GM19395 (cell line): ENCODE measurements around the gene ZSCAN20.
"Not testable (repeated sequence)": the region's sequence is repeated elsewhere in the genome, so short reads cannot be mapped to it uniquely, and the experiment has no call there.

ENCODE experiments used
- ATAC-seq: cut with Tn5 transposase; IDR thresholded peaks from one replicate; pipeline ENCODE4 v1.9.1; 2021; ENCODE audit warnings: mild to moderate bottlenecking, moderate library complexity; ENCODE audit not compliant: unreplicated experiment

ZSCAN20 gene

DNA sequence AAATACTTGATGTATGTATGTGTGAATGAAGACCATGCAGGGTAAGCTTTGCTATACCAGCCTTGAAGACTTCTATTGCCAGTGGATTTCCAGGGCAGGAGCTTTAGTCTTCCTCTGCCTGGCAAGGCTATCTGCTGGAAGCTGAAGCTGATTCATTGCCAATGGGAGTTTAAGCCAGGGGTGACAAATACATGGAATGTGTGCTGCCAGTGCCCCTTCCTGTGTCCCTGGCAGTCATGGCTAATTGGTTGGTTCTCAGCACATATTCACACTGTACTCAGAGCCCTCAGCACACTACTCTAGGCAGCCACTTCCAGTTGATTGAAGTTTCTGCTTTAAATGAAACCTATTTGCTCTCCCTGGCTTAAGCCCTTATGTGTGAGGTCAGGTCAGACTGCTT, 1.5 kb downstream of the ZSCAN20 start:
- no peak for ATAC-seq

DNA sequence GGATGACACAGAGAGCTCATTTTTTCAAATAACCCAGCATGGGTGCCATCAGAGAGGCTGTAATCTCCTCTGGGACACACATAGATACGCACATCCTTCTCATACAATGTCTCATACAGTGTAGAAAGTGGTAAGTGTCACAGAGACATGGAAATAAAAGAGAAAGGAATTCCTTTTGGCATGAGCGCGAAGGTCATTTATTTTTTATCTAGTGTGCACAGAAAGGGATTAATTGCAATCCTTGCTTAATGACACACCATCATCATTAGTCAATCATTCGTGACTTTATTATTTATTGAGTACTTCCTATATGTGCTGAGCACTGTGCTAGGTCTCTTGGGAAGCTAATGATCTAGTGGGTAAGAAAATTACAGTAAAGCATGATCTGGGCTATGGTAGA, 5.0 kb downstream of the ZSCAN20 start:
- no peak for ATAC-seq

DNA sequence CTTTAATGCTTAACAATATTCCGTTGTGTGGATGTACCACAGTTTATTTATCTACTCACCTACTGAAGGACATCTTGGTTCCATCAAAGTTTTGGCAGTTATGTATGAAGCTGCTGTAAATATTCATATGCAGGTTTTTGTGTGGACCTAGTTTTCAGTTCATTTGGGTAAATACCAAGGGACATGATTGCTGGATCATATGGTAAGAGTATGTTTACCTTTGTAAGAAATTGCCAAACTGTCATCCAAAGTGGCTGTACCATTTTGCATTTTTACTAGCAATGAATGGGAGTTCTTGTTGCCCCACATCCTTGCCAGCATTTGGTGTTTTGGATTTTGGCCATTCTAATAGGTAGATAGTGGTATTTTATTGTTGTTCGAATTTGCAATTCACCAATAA, 10.0 kb downstream of the ZSCAN20 start:
- ATAC-seq = no peak

DNA sequence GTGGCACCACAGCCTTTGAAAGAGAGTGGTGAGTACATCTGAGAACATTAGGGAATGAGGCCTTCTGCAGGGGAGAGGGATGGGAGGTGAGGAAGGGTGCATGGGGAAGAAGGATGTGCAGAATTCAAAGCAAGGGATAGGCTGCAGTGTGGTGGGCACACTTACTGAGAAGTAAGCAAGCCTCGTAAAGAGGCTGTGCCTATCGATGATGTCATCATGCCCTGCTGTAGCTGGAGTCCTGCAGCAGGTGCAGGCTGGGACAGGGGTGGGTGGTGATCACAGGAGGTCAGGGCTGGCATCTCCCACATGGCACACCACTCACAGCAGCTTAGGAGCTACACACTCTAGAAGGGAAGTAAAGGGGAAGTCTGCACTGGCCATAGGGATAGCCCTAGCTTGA, 16.2 kb downstream of the ZSCAN20 start:
- no peak for ATAC-seq

DNA sequence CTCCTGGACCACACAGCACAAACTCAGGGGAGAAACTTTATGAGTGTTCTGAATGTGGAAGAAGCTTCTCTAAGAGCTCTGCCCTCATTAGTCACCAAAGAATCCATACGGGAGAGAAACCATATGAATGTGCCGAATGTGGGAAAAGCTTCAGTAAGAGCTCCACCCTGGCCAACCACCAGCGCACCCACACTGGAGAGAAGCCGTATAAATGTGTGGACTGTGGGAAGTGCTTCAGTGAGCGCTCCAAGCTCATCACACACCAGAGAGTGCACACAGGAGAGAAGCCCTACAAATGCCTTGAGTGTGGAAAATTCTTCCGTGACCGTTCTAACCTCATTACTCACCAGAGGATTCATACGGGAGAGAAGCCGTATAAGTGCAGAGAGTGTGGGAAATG, 22.5 kb downstream of the ZSCAN20 start:
- no peak for ATAC-seq

DNA sequence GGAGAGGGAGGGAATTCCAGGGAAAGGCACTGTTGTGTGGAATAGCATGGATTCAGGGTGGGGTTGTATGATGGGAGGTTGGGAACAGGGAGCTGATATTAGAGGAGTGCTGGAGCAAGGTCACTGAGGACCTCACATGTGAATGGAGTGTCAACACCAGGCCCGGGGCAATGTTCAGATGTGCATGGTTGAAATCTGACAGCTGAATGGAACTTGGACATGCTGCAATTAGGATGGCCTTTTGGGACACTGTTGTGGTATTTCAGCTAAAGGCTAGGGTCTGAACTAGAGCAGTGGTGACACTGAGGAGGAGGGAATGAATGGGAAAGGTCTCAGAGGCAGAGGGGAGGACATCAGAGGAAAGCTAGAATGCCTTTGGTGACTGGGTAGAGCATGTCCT, 25.0 kb downstream of the ZSCAN20 start:
- no peak for ATAC-seq

DNA sequence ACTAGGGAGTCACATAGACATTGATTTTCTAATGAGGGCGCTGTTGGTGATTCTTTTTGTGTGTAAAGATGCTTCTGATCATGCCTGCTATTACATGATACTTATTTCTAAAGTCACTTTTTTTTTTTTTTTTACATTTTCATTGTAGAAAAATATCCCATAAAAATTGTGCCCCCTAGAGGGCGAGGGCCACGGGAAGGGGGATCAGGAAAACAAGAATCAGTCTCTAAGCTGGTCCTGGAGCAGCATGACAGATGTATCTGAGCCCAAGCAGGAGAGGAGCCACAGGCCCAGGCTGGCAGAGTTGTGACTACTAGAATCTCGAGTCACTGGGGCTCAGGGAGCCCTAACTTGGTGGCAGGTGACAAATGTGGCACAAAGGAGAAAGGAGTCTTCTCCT, 28.1 kb downstream of the ZSCAN20 start:
- no peak for ATAC-seq

DNA sequence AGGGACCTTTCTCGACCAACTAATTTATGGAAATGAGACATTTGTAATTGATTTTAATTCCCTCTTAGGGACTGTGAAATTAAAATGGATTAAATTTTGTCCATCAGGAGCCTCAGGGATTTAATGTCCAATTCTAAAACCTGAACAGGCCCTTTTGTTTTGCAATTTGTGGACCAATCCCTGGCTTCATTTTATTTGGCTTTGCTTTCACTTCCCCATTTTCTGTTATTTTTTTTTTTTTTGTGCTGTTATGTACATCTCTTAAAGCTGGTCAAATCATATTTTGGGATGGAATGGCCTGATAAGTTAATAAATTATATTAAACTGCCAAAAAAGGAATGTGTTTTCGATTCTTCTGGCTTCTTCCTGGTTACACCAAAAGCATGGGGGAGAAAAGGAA, 28.9 kb downstream of the ZSCAN20 start:
- ATAC-seq = no peak

DNA sequence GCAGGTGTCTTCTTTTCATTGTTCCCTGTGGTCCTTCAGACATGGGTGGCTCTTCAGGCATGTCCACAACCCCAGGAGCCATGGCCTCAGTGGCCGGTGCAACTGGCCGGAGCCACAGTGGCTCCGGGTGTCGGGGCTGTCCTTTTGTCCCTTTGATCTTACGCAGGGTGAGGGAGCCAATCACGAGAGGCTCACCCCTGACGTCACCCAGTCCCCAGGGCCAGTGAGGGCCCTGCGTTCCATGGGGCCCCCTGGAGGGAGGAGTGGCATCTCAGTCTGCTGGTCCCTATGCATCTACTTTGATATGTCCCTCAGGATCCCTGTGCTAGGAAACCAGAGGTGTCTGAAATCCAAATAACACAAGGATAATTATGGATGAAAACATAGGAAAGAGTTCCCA, 29.3 kb downstream of the ZSCAN20 start:
- no peak for ATAC-seq

DNA sequence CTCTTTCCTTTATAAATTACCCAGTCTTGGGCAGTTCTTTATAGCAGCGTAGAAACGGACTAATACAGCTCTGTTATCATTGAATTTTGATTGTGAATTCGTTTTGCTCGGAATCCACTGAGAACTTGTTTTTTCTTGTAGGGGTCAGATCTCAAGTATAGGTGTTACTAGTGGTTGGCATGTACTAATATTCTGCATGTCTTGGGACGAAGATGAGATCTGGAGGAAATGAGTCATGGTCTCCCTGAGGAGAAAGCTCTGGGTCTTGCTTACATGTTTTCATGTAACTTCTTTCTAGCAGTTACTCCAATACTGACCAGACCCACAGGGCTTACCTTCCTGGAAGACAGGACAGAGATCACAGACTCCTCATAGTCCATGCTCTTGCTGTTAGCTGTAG, 30.3 kb downstream of the ZSCAN20 start:
- no peak for ATAC-seq

DNA sequence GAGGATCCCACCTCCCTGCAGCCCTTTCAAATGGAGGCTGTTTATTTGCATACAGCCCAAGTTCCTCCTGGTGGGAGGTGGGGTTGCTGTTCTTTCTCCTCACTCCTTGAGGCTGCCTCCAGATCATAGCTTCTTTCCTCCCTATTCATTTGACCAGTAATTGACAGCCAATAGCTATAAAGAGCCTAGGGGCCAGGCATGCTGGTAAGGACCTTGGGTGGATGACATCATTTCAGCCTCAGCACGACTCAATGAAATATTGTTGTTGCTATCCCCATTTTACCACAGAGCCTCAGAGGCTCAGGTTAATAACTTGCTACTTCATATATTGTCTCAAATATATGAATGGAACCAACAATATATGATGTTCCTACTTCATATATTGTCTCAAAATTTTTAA, 31.1 kb downstream of the ZSCAN20 start:
- no peak for ATAC-seq

DNA sequence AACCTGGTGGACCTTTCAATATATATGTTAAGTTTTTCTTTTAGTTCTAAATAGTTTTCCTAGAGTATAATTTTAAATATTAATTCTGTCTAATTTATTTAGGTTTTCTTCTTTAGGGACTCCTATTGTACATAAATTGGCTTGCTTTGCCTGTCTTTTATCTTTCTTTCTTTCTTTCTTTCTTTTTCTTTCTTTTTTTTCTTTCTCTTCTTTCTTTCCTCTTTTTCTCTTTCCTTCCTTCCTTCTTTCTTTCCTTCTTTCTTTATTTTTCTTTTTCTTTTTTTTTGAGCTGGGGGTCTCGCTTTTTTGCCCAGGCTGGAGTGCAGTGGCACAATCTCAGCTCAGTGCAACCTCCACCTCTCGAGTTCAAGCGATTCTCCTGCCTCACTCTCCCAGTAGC, 35.2 kb downstream of the ZSCAN20 start:
- ATAC-seq = no peak

DNA sequence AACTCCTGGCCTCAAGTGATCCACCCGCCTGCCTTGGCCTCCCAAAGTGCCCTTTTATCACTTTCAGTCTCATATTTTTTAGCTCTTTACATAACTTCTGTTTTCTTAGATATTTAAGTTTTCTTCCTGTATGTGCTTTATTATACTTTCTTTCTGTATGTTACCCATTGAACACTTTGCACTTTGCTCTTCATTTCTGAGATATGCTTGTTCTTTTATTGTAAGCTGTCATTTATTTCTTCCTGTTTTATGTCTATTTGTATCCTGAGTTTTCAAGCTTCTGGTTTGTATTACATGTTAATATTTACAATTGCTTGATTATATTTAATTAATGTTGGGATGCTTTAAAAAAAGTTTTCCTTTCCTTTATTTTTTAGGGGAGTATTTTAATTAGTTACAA, 35.7 kb downstream of the ZSCAN20 start:
- no peak for ATAC-seq

DNA sequence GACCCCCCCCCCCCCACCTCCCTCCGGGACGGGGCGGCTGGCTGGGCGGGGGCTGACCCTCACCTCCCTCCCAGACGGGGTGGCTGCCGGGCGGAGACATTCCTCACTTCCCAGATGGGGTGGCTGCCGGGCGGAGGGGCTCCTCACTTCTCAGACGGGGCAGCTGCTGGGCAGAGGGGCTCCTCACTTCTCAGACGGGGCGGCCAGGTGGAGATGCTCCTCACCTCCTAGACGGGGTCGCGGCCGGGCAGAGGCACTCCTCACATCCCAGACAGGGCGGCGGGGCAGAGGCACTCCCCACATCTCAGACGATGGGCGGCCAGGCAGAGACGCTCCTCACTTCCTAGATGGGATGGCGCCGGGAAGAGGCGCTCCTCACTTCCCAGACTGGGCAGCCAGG, 36.8 kb downstream of the ZSCAN20 start:
- not testable (repeated sequence) for ATAC-seq

DNA sequence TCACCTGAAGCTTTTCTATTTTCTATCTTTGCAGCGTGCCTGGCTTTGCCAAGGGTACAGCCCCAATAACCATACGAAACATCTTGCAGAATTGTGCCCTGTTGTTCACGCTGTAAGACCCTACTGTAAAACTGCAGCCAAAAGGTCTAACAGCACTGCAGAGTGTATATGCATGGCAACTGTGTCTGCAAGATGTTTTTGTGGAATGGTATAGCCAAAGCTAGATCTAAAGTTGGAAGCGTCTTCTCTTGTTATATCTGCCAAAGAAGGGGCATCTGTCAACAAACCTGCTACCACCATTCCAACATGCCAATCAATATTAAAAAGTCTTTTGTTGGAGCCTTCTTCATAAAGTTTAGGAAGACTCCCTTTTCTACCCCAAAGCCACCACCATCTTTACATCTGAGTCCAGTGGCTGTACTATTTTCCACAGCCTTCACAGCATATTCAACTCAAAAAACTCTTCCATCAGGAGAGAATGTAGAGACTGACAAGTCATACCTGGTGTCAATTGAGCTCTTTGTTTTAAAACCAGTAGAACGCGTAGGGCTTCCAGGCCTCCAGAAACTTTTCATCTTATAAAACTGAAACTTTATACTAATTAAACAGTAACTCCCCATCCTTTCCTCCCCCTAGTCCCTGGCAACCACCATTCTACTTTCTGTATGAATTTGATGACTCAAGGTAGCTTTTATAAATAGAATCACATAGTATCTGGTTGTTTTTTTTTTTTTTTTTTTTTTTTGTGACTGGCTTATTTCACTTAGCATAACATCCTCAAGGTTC, 40.0 kb downstream of the ZSCAN20 start:
- no peak for ATAC-seq

DNA sequence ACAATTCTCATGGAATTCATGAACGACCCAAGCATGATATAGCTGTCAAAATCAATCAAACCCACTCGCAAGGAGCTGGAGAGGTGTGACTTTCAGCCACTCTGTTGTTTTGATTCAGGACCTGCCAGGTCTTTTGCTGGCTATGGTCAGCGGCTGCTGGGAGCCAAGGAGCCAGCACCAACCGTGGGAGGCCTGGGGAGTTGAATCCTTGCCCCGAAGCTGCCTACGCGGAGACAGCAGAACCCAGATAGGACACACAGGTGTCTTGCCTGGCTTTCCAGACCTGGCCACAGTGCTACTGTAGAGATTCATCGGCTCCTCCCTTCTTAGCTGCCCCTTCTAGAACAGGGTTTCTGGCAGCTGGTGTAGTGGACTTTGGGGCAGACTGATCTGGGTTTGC, 42.7 kb downstream of the ZSCAN20 start:
- no peak for ATAC-seq

DNA sequence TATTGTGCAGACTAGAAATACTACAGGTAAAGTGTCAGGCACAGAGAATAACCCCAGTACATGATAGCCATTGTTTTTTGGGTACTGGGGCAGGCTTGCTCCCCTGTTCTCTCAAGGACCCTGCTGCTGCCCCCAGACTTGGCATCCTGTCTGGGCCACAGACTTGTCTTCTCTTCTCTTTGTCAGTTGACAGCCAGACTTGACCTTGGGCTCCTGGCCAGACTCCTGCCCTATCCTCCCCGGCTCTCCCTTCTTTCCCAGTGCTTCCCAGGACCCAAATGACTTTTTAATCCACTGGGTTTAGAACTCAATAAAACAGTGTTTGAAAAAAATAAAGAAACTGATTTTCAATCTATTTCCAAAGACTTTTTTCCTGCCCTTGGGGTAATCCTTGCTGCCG, 43.2 kb downstream of the ZSCAN20 start:
- ATAC-seq = no peak

DNA sequence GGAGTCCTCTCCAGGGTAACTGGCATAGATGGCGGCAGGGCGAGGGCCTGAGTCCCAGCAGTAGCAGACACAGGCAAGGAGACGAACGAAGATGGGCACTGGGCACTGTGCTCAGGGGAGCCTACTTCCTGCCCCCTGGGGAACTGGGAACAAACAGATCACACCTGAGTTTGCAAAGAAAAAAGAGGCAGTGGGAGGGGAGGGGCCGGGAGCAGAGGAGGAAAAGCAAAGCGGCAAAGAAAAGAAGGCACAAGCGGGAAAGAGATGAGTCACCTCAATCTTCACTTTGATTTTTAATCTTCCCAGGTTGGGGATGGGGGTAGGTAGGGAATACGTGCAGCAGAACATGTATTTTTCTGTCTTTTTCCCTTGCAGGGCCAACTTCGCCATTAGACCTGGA, 44.0 kb downstream of the ZSCAN20 start:
- no peak for ATAC-seq

DNA sequence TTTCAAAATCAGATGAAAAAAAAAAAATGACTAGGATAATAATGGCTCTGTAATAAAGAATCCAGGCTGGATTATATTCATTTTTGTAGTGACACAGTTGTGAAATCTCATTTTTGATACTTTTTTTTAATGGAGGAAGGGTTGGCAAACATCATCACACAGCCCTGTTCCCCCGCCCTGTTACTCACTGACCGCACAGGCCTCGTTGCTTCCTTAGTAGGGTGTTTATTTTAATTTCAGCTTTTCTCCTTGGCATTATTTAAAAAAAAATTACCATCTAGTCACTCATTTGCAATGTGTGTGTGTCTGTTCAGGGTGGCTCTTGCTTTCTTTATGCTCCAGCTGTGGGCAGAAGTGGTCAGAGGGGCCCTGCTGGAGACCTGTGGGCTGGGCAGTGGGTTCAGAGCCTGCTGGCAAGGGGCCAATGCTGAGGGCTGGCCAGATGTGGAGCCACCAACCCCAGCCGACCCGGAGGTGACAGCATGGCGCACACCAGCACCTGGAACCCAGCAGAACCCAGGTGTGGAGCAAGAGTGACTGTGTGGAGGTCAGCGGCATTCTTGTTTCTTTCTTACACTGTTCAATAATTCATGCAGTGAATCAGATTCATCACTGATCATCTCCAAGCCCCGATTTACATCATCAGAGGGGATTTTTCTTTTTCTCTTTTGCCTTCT, 44.6 kb downstream of the ZSCAN20 start:
- no peak for ATAC-seq

DNA sequence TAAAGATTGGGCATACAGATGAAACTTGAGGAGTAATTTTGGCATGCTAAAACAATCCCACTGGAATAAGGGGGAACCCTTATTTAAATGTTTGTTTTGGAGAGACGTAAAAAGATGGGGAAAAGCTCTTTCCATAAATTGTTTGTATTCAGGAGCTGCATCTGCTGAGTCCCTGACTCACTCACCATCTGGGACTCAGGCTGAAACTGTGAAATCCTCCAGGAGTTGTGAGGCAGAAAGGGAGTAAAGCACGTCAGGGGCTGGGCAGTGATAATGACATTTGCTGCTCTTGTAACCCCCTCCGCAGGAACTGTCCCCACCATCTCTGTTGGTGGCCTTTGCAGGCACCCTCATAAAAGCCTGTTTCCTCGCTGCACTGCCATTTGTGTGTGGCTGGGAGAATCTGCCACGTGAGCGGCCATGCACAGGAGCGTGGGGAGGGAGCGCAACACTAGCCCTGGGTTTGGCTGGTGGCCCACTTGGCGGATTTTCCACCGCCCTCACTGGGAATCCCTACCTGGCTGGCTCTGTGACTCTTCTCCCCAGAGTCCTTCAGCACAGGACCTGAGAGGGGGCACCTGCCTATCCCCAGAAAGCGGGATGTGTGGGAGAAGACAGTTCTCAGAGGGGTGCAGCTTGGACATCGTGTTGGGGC, 45.3 kb downstream of the ZSCAN20 start:
- ATAC-seq = no peak

DNA sequence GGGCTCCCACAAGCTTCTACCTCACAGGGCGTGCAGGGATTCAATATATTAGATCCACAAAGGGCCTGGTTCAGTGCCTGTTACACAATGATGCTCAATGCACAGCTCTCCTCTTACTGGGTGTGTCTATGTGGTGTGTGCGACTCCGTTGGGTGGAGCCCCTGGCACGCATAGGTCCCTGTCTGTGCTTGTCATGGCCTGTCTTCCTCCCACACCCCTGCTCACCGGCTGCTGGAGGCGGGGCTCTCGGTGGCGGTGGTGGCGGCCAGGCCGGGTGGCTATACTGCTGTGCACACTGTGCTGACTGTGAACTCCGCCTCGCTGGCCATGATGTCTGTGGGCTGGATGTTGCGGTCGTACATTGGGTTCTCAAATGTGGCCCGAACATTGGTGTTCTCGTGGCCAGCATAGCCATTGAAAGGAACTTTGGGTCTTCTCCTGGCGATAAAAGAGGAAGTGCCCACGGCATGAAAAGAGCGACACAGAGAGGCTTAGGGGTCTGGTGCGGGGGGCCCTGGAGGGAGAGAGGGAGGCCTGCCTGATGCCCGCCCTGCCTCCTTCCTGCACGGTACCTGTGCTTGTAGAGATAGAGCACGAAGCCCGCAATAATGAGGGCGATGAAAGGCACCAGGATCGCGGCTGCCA, 46.9 kb downstream of the ZSCAN20 start:
- no peak for ATAC-seq

DNA sequence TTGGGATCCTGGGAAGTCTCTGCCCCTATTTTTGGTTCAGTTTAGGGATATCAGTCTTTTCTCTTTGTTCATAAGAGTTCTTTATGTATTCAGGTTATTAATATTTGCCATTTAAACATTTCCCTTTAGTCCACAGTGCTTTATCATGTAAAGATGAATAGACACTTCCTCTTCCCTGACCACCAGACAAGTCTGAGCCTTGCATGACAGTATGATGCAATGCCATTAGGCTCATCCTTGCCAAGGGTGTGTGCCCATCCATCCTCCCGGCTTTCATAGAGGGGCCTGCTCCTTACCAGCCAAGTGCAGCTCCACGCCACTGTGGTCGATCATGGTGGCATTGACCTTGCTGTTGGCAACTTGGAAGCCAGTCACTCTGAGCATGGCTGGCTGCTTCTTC, 52.1 kb downstream of the ZSCAN20 start:
- ATAC-seq = no peak
